Endodermal cell (in vitro differentiated cells): ENCODE results near the gene PNPLA7. TPM values are rescaled to one million over a fixed set of nuclear protein-coding genes. Genes with fewer than 3 reads are reported as not detected.
"Not testable (repeated sequence)": the region's sequence is repeated elsewhere in the genome, so short reads cannot be mapped to it uniquely, and the experiment has no call there.

Experiments used
- DNase-seq: peaks from one replicate; pipeline ENCODE4 v3.0.0-alpha.2; 2017
- H3K27ac ChIP-seq: 2 replicates; pipeline ENCODE4 v1.5.1; 2013; ENCODE audit warnings: mild to moderate bottlenecking, low read depth, low read length, moderate library complexity
- H3K27me3 ChIP-seq: 2 replicates; pipeline ENCODE4 v1.6.1; 2013; ENCODE audit warnings: mild to moderate bottlenecking, low read length, moderate library complexity; ENCODE audit not compliant: insufficient read depth, control insufficient read depth, poor library complexity, severe bottlenecking
- H3K36me3 ChIP-seq: 2 replicates; pipeline ENCODE4 v1.7.0; 2013; ENCODE audit warnings: mild to moderate bottlenecking, low read length, moderate library complexity; ENCODE audit not compliant: control insufficient read depth, insufficient read depth
- H3K4me1 ChIP-seq: one replicate; pipeline ENCODE4 v1.7.0; 2013; ENCODE audit warnings: low read length; ENCODE audit not compliant: control insufficient read depth, insufficient read depth
- H3K4me3 ChIP-seq: 2 replicates; pipeline ENCODE4 v1.5.1; 2013; ENCODE audit warnings: mild to moderate bottlenecking, low read length, moderate library complexity
- H3K9ac ChIP-seq: 2 replicates; pipeline ENCODE4 v1.6.1; 2013; ENCODE audit warnings: mild to moderate bottlenecking, low read length, moderate library complexity; ENCODE audit not compliant: poor library complexity, severe bottlenecking; ENCODE audit errors: extremely low read depth
- H3K9me3 ChIP-seq: 2 replicates; pipeline ENCODE4 v1.6.1; 2013; ENCODE audit warnings: mild to moderate bottlenecking, low read length, moderate library complexity; ENCODE audit not compliant: control insufficient read depth
- H3K27ac Mint-ChIP-seq: 2 replicates; pipeline ENCODE4 v1.8.0; 2020; ENCODE audit warnings: mixed read lengths
- H3K27me3 Mint-ChIP-seq: 2 replicates; pipeline ENCODE4 v1.8.0; 2021; ENCODE audit warnings: mild to moderate bottlenecking, mixed read lengths; ENCODE audit not compliant: insufficient read depth
- H3K36me3 Mint-ChIP-seq: 2 replicates; pipeline ENCODE4 v1.8.0; 2020; ENCODE audit warnings: low read depth, mixed read lengths
- H3K4me1 Mint-ChIP-seq: 2 replicates; pipeline ENCODE4 v1.8.0; 2020; ENCODE audit warnings: mixed read lengths
- H3K4me3 Mint-ChIP-seq: 2 replicates; pipeline ENCODE4 v1.8.0; 2020; ENCODE audit warnings: mild to moderate bottlenecking, moderate library complexity, mixed read lengths
- H3K9me3 Mint-ChIP-seq: 2 replicates; pipeline ENCODE4 v1.8.0; 2020; ENCODE audit warnings: mild to moderate bottlenecking, mixed read lengths
- WGBS, 2 experiments: methylation state at CpG; one replicate each; pipeline versions ENCODE4 v1.1.5 to v1.1.7; 2013; ENCODE audit warnings: missing lambda C conversion rate in 2 of 2, mixed read lengths in 1 of 2; ENCODE audit not compliant: insufficient coverage in 1 of 2, insufficient read length in 1 of 2; 5-methylcytosine and 5-hydroxymethylcytosine counted together
- total RNA-seq, 2 donors: library from RNA; stranded (reverse); fragmentation: NEBNext Ultra II Directional in 1 of 2; extraction: Animal tissue kit (Norgen Biotek cat#: 25700) in 1 of 2; gene quantifications; 2 replicates in 1 of 2; 3 replicates in 1 of 2; pipeline ENCODE4 v1.2.1, GENCODE V29; 2021
- TF ChIP-seq, protein P1 (sequence below): fragments of 200-600 bp; sonication (generic); conservative IDR thresholded peaks from 2 replicates; pipeline ENCODE4 v1.5.0; 2021; ENCODE audit warnings: antibody characterized with exemption, mild to moderate bottlenecking

The PNPLA7 gene
- total RNA-seq, 2 donors from 2014 or later = 2.0 to 2.4 TPM

DNA sequence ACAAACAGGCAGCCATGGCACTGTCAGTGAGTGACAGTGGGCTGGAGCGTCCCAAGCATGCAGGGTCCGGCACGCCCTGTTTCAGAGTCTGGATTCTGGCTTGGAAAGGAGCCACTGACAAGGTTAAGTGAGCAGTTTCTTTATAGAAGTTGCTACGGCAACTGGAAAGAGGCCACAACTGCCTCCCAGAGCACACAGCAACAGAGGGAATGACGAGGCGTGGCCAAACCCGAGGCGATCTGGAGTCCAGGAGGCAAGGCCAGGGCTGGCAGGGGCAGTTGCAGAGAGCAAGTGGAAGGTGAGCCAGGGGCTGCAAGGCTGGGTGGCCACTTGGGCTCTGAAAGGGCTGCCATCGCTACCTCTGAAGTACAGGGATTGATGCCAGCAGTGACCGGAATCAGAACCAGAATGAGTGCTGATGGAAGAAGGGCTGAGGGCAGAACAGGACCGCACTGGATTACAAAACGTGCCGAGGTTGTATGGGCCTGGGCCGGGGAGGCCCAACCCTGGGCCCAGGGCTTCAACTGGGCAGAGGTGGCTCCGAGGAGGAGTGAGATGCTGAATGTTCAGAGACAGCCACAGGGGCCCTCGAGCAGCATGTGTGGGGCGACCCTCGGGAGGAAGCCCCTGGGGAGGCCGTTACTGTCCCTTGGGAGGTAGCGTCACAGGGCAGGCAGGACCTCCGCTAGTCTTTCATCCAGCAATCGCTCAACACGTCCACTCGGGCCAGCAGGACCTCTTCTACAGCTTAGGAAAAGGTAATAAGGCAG lies 6.1 kb upstream of the PNPLA7 start:
- H3K9me3 Mint-ChIP-seq = peaks cover 10% of the 10 kb centered on the region
- Histone ChIP-seq H3K9ac (no peak overlapping the region), H3K36me3 (peaks cover 53% of the 10 kb centered on the region), H3K27me3 (no peaks in the 10 kb centered on the region), H3K4me3 (no peak overlapping the region), H3K4me1 (no peaks in the 10 kb centered on the region), H3K27ac (no peak overlapping the region), H3K9me3 (peaks cover 5% of the 10 kb centered on the region)
- H3K27me3 Mint-ChIP-seq = no peaks in the 10 kb centered on the region
- H3K4me1 Mint-ChIP-seq = no peaks in the 10 kb centered on the region
- TF ChIP-seq, protein P1, sequence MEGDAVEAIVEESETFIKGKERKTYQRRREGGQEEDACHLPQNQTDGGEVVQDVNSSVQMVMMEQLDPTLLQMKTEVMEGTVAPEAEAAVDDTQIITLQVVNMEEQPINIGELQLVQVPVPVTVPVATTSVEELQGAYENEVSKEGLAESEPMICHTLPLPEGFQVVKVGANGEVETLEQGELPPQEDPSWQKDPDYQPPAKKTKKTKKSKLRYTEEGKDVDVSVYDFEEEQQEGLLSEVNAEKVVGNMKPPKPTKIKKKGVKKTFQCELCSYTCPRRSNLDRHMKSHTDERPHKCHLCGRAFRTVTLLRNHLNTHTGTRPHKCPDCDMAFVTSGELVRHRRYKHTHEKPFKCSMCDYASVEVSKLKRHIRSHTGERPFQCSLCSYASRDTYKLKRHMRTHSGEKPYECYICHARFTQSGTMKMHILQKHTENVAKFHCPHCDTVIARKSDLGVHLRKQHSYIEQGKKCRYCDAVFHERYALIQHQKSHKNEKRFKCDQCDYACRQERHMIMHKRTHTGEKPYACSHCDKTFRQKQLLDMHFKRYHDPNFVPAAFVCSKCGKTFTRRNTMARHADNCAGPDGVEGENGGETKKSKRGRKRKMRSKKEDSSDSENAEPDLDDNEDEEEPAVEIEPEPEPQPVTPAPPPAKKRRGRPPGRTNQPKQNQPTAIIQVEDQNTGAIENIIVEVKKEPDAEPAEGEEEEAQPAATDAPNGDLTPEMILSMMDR = no peak
- no peak for DNase-seq
- peaks cover 54% of the 10 kb centered on the region for H3K36me3 Mint-ChIP-seq
- 92 to 95% methylated on average over 21 to 24 of the region's 24 CpGs for WGBS, 2 experiments
- H3K27ac Mint-ChIP-seq = peak overlapping the region; percentile 6
- no peak overlapping the region for H3K4me3 Mint-ChIP-seq

DNA sequence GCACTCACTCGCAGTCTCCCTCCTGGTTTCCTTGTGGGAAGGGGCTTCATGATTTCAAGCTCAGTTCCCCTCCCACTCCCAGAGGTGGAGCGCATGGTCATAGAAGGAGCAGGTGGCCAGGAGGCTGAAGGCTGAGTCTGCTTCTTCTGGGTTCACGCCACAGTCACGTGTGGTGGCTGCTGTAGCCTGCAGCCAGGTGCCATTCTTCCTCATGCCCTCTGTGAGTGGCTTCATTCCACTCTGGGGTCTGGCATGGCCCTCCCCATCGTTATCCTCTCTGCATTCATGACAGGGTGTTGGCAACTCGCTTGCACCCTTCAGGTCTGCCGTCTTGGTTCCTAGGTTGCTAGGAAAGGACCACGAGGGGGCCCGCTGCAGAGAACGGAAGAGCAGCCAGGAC lies 5.0 kb upstream of the PNPLA7 start:
- no peaks in the 10 kb centered on the region for H3K27me3 Mint-ChIP-seq
- Histone ChIP-seq H3K4me1 (no peaks in the 10 kb centered on the region), H3K4me3 (no peak overlapping the region), H3K36me3 (peaks cover 47% of the 10 kb centered on the region), H3K27ac (no peak overlapping the region), H3K9ac (no peak overlapping the region), H3K27me3 (no peaks in the 10 kb centered on the region), H3K9me3 (peaks cover 5% of the 10 kb centered on the region)
- no peak overlapping the region for H3K4me3 Mint-ChIP-seq
- TF ChIP-seq, protein P1 = no peak
- WGBS, 2 experiments = 94 to 96% methylated on average over 9 to 10 of the region's 10 CpGs
- no peak overlapping the region for H3K27ac Mint-ChIP-seq
- H3K36me3 Mint-ChIP-seq = peaks cover 49% of the 10 kb centered on the region
- H3K9me3 Mint-ChIP-seq = peaks cover 6% of the 10 kb centered on the region
- no peak for DNase-seq
- peaks cover 1% of the 10 kb centered on the region for H3K4me1 Mint-ChIP-seq

DNA sequence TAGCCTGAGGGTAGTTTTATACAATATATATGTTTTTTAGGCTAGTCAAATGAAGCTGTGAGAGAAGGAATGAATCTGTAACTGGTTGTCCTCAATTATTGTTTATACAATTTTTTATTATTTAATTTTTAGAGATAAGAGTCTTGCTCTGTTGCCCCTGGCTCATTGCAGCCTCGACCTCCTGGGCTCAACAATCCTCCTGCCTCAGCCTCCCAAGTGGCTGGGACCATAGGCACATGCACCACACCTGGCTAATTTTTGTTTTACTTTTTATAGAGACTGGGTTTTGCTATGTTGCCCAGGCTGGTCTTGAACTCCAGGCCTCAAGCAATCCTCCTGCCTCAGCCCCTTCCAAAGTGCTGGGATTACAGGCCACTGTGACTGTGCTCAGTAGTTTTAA lies 4.1 kb upstream of the PNPLA7 start:
- Histone ChIP-seq H3K36me3 (peaks cover 41% of the 10 kb centered on the region), H3K27me3 (no peaks in the 10 kb centered on the region), H3K27ac (no peak overlapping the region), H3K4me3 (no peak overlapping the region), H3K4me1 (no peaks in the 10 kb centered on the region), H3K9me3 (no peaks in the 10 kb centered on the region), H3K9ac (no peak overlapping the region)
- Mint-ChIP-seq H3K4me3 (no peak overlapping the region), H3K36me3 (peaks cover 40% of the 10 kb centered on the region), H3K4me1 (peaks cover 3% of the 10 kb centered on the region), H3K9me3 (no peaks in the 10 kb centered on the region), H3K27me3 (no peaks in the 10 kb centered on the region), H3K27ac (no peak overlapping the region)
- no peak for DNase-seq
- 96% methylated on average over 1 of the region's 1 CpG; no CpG with 5 or more reads in 1 of the 2 experiments for WGBS, 2 experiments
- TF ChIP-seq, protein P1 = no peak

DNA sequence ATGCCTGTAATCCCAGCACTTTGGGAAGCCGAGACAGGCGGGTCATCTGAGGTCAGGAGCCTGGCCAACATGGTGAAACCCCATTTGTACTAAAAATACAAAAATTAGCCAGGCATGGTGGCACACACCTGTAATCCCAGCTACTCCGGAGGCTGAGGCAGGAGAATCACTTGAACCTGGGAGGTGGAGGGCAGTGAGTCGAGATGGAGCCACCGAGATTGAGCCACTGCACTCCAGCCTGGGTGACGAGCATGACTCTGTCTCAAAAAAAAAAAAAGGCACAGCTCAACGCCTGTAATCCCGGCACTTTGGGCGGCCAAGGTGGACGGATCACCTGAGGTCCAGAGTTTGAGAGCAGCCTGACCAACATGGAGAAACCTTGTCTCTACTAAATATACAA lies 3.5 kb upstream of the PNPLA7 start:
- not testable (repeated sequence) for H3K4me3 Mint-ChIP-seq, H3K27ac ChIP-seq, DNase-seq, H3K9me3 Mint-ChIP-seq, H3K9me3 ChIP-seq, H3K4me1 Mint-ChIP-seq, H3K4me3 ChIP-seq, H3K27me3 Mint-ChIP-seq, H3K27ac Mint-ChIP-seq, H3K4me1 ChIP-seq, H3K27me3 ChIP-seq, H3K9ac ChIP-seq
- WGBS, 2 experiments = 87 to 90% methylated on average over 6 to 10 of the region's 10 CpGs
- peaks cover 41% of the 10 kb centered on the region for H3K36me3 ChIP-seq
- H3K36me3 Mint-ChIP-seq = peaks cover 38% of the 10 kb centered on the region
